ENCODE measurements around the gene WBP2NL. TPM values are rescaled to one million over a fixed set of nuclear protein-coding genes. Genes with fewer than 3 reads are reported as not detected.

WBP2NL gene
- total RNA-seq, 4 donors from 2014 or later, result 0.22 to 2.8 (median 0.59) TPM

- Histone ChIP-seq H3K4me3 (no peak overlapping the region), H3K27ac (no peak overlapping the region), H3K27me3 (no peaks in the 10 kb centered on the region), H3K36me3 (peaks cover 0 to 89% of the 10 kb centered on the region in 2 donors), H3K4me1 (peaks cover 0 to 17% (median under 1%) of the 10 kb centered on the region in 3 donors), H3K9me3 (no peaks in the 10 kb centered on the region)
- no peak for TF ChIP-seq EP300 (IDR thresholded peaks at IDR 0.05)
- no peak for TF ChIP-seq POLR2A (IDR thresholded peaks at IDR 0.05)
- TF ChIP-seq POLR2AphosphoS5 (IDR thresholded peaks at IDR 0.05), result no peak
- TF ChIP-seq CTCF (IDR thresholded peaks at IDR 0.05), result no peak
- 80% methylated on average over 1 of the region's 1 CpG; no CpG with 5 or more reads in 1 of the 2 donors for WGBS, 2 donors (ENCODE audit: low coverage in 1 of 2)
- no peak for ATAC-seq
These were observed 66.0 kb downstream of the WBP2NL start for GRCh38 chr22:42064629-42065028.

GRCh38 chr22:42065438-42066125 lies 67.0 kb downstream of the WBP2NL start:
- 73 to 100% methylated on average over 1 to 4 of the region's 13 CpGs for WGBS, 2 donors (ENCODE audit: low coverage in 1 of 2)
- ATAC-seq, result no peak
- peaks cover 0 to 24% (median 6%) of the 10 kb centered on the region in 3 donors for H3K4me1 ChIP-seq
- TF ChIP-seq POLR2A (IDR thresholded peaks at IDR 0.05) (no peak), CTCF (IDR thresholded peaks at IDR 0.05) (no peak), POLR2AphosphoS5 (IDR thresholded peaks at IDR 0.05) (no peak), EP300 (IDR thresholded peaks at IDR 0.05) (no peak)
- no peaks in the 10 kb centered on the region for H3K27me3 ChIP-seq
- H3K36me3 ChIP-seq, result peaks cover 0 to 79% of the 10 kb centered on the region in 2 donors
- no peak overlapping the region for H3K27ac ChIP-seq
- no peak overlapping the region for H3K4me3 ChIP-seq
- H3K9me3 ChIP-seq, result no peaks in the 10 kb centered on the region

- peaks cover 0 to 27% (median 9%) of the 10 kb centered on the region in 3 donors for H3K4me1 ChIP-seq
- H3K27ac ChIP-seq, result no peak overlapping the region
- peaks cover 0 to 73% of the 10 kb centered on the region in 2 donors for H3K36me3 ChIP-seq
- WGBS, 2 donors (ENCODE audit: low coverage in 1 of 2), result 90% methylated on average over 2 of the region's 7 CpGs; no CpG with 5 or more reads in 1 of the 2 donors
- H3K9me3 ChIP-seq, result no peaks in the 10 kb centered on the region
- ATAC-seq, result no peak
- no peak for TF ChIP-seq POLR2AphosphoS5 (IDR thresholded peaks at IDR 0.05)
- H3K27me3 ChIP-seq, result no peaks in the 10 kb centered on the region
- H3K4me3 ChIP-seq, result no peak overlapping the region
These were observed 67.7 kb downstream of the WBP2NL start for GRCh38 chr22:42066126-42066761.

- TF ChIP-seq POLR2AphosphoS5 (IDR thresholded peaks at IDR 0.05) (no peak), CTCF (IDR thresholded peaks at IDR 0.05) (no peak), POLR2A (IDR thresholded peaks at IDR 0.05) (no peak), EP300 (IDR thresholded peaks at IDR 0.05) (no peak)
- H3K4me3 ChIP-seq, result no peak overlapping the region
- no peaks in the 10 kb centered on the region for H3K27me3 ChIP-seq
- peaks cover 0 to 66% of the 10 kb centered on the region in 2 donors for H3K36me3 ChIP-seq
- H3K4me1 ChIP-seq, result peaks cover 0 to 34% (median 14%) of the 10 kb centered on the region in 3 donors
- no CpG with 5 or more reads among the region's 10 CpGs for WGBS, 2 donors (ENCODE audit: low coverage in 1 of 2)
- ATAC-seq, result no peak
- H3K9me3 ChIP-seq, result no peaks in the 10 kb centered on the region
- no peak overlapping the region for H3K27ac ChIP-seq
These were observed 68.3 kb downstream of the WBP2NL start for GRCh38 chr22:42066937-42067336.

GRCh38 chr22:42067671-42068251 lies 69.2 kb downstream of the WBP2NL start:
- H3K27ac ChIP-seq, result no peak overlapping the region
- no peaks in the 10 kb centered on the region for H3K27me3 ChIP-seq
- H3K9me3 ChIP-seq, result no peaks in the 10 kb centered on the region
- peaks cover 0 to 58% of the 10 kb centered on the region in 2 donors for H3K36me3 ChIP-seq
- no peak for TF ChIP-seq EP300 (IDR thresholded peaks at IDR 0.05)
- no peak for TF ChIP-seq POLR2AphosphoS5 (IDR thresholded peaks at IDR 0.05)
- no peak for TF ChIP-seq CTCF (IDR thresholded peaks at IDR 0.05)
- no peak for TF ChIP-seq POLR2A (IDR thresholded peaks at IDR 0.05)
- 40 to 100% methylated on average over 2 of the region's 14 CpGs for WGBS, 2 donors (ENCODE audit: low coverage in 1 of 2)
- no peak overlapping the region for H3K4me3 ChIP-seq
- H3K4me1 ChIP-seq, result peaks cover 0 to 39% (median 14%) of the 10 kb centered on the region in 3 donors
- ATAC-seq, result no peak

Measured in gastroesophageal sphincter (tissue), 4 donors.